ENCODE measurements around the gene RNF144A. TPM values are rescaled to one million over a fixed set of nuclear protein-coding genes. Genes with fewer than 3 reads are reported as not detected.

The RNF144A gene
- total and polyA plus RNA-seq, 2 donors (not counting 1 experiment from before 2014, with no cell fraction given), result 1.2 to 1.6 TPM

GRCh38 chr2:6921321-6921922, 4.2 kb downstream of the RNF144A start:
- no peaks in the 10 kb centered on the region for H3K36me3 ChIP-seq (replicated peaks in 1 of 2; ENCODE audit: control extremely low read depth in 1 of 2, control insufficient read depth in 1 of 2, extremely low read depth in 1 of 2, insufficient read depth in 2 of 2, low read length in 1 of 2)
- ATAC-seq (ENCODE audit: low read depth) (no peak), DNase-seq (no peak)
- intact Hi-C loops (cut with micrococcal nuclease), result no loop called here
- Mint-ChIP-seq H3K27ac (no peak overlapping the region), H3K9me3 (ENCODE audit: insufficient read depth) (no peaks in the 10 kb centered on the region), H3K4me1 (peaks cover 14% of the 10 kb centered on the region), H3K4me3 (no peak overlapping the region), H3K27me3 (peaks cover 8% of the 10 kb centered on the region)
- no peaks in the 10 kb centered on the region for H4K20me1 ChIP-seq (ENCODE audit: control insufficient read depth, insufficient read depth, low read length, poor library complexity, severe bottlenecking)
- peaks cover 0 to 13% (median 3%) of the 10 kb centered on the region in 4 experiments for H3K27me3 ChIP-seq (replicated peaks in 1 of 4; ENCODE audit: control extremely low read depth in 1 of 4, control insufficient read depth in 3 of 4, insufficient read depth in 4 of 4, low read length in 3 of 4)
- H3K4me3 ChIP-seq (ENCODE audit: control extremely low read depth in 1 of 5, extremely low read depth in 1 of 5, insufficient read depth in 1 of 5, low read depth in 2 of 5, low read length in 4 of 5), result no peak overlapping the region
- no peak overlapping the region for H3K4me2 ChIP-seq (replicated peaks; ENCODE audit: low read depth, low read length, poor library complexity, severe bottlenecking)
- ChIA-PET POLR2A (interaction anchor here (0.6 kb wide), 1 partner anchor 92 kb away, joined by 3 read pairs; no protein-coding TSS in a partner anchor), CTCF (interaction anchor here (1.2 to 1.7 kb wide), 3 partner anchors 8 to 123 kb away, joined by 3 to 4 read pairs (median 3); no protein-coding TSS in a partner anchor)
- no peak overlapping the region for H2AFZ ChIP-seq (ENCODE audit: insufficient read depth, low read depth, low read length, poor library complexity, severe bottlenecking)
- no peak for TF ChIP-seq EZH2 (IDR thresholded peaks at IDR 0.05; ENCODE audit: borderline replicate concordance, insufficient read depth, low read depth, low read length, poor library complexity, severe bottlenecking)
- no peak for TF ChIP-seq CTCF (IDR thresholded peaks at IDR 0.05)
- H3K9ac ChIP-seq (ENCODE audit: low read length), result no peak overlapping the region
- peaks cover 7 to 18% of the 10 kb centered on the region in 2 donors for H3K4me1 ChIP-seq (ENCODE audit: control insufficient read depth in 2 of 2, insufficient read depth in 2 of 2, low read length in 2 of 2)
- H3K79me2 ChIP-seq (ENCODE audit: control insufficient read depth, insufficient read depth, low read length), result peaks cover 4% of the 10 kb centered on the region
- no peak overlapping the region for H3K27ac ChIP-seq (ENCODE audit: low read length in 2 of 2)
- peaks cover 0 to 9% (median 0%) of the 10 kb centered on the region in 3 donors for H3K9me3 ChIP-seq (ENCODE audit: control extremely low read depth in 1 of 3, control insufficient read depth in 2 of 3, insufficient read depth in 1 of 3, low read length in 2 of 3)
- WGBS (ENCODE audit: insufficient coverage), result 89% methylated on average over 11 of the region's 11 CpGs

- H3K4me1 ChIP-seq (ENCODE audit: control insufficient read depth in 2 of 2, insufficient read depth in 2 of 2, low read length in 2 of 2), result peaks cover 5 to 13% of the 10 kb centered on the region in 2 donors
- Mint-ChIP-seq H3K4me1 (peaks cover 14% of the 10 kb centered on the region), H3K27me3 (peaks cover 8% of the 10 kb centered on the region), H3K27ac (no peak overlapping the region), H3K4me3 (no peak overlapping the region), H3K9me3 (ENCODE audit: insufficient read depth) (no peaks in the 10 kb centered on the region)
- no peak overlapping the region for H3K27ac ChIP-seq (ENCODE audit: low read length in 2 of 2)
- H3K9ac ChIP-seq (ENCODE audit: low read length), result no peak overlapping the region
- 98% methylated on average over 5 of the region's 8 CpGs for WGBS (ENCODE audit: insufficient coverage)
- H3K79me2 ChIP-seq (ENCODE audit: control insufficient read depth, insufficient read depth, low read length), result peaks cover 4% of the 10 kb centered on the region
- no peak overlapping the region for H3K4me2 ChIP-seq (replicated peaks; ENCODE audit: low read depth, low read length, poor library complexity, severe bottlenecking)
- ChIA-PET CTCF (interaction anchor here (1.2 kb wide), 1 partner anchor 122 kb away, joined by 3 read pairs; no protein-coding TSS in a partner anchor), POLR2A (no interaction called here)
- H3K27me3 ChIP-seq (replicated peaks in 1 of 4; ENCODE audit: control extremely low read depth in 1 of 4, control insufficient read depth in 3 of 4, insufficient read depth in 4 of 4, low read length in 3 of 4), result peaks cover 0 to 10% (median 3%) of the 10 kb centered on the region in 4 experiments
- TF ChIP-seq CTCF (IDR thresholded peaks at IDR 0.05) (no peak), EZH2 (IDR thresholded peaks at IDR 0.05; ENCODE audit: borderline replicate concordance, insufficient read depth, low read depth, low read length, poor library complexity, severe bottlenecking) (no peak)
- peaks cover 0 to 7% (median 0%) of the 10 kb centered on the region in 3 donors for H3K9me3 ChIP-seq (ENCODE audit: control extremely low read depth in 1 of 3, control insufficient read depth in 2 of 3, insufficient read depth in 1 of 3, low read length in 2 of 3)
- no peak for ATAC-seq (ENCODE audit: low read depth)
- intact Hi-C loops (cut with micrococcal nuclease), result no loop called here
- H2AFZ ChIP-seq (ENCODE audit: insufficient read depth, low read depth, low read length, poor library complexity, severe bottlenecking), result no peak overlapping the region
- H3K36me3 ChIP-seq (replicated peaks in 1 of 2; ENCODE audit: control extremely low read depth in 1 of 2, control insufficient read depth in 1 of 2, extremely low read depth in 1 of 2, insufficient read depth in 2 of 2, low read length in 1 of 2), result no peaks in the 10 kb centered on the region
- no peak for DNase-seq
- no peak overlapping the region for H3K4me3 ChIP-seq (ENCODE audit: control extremely low read depth in 1 of 5, extremely low read depth in 1 of 5, insufficient read depth in 1 of 5, low read depth in 2 of 5, low read length in 4 of 5)
- no peaks in the 10 kb centered on the region for H4K20me1 ChIP-seq (ENCODE audit: control insufficient read depth, insufficient read depth, low read length, poor library complexity, severe bottlenecking)
Measured at GRCh38 chr2:6922201-6922656, 5.0 kb downstream of the RNF144A start.
